ENCODE data around the gene YBX2.

DNA sequence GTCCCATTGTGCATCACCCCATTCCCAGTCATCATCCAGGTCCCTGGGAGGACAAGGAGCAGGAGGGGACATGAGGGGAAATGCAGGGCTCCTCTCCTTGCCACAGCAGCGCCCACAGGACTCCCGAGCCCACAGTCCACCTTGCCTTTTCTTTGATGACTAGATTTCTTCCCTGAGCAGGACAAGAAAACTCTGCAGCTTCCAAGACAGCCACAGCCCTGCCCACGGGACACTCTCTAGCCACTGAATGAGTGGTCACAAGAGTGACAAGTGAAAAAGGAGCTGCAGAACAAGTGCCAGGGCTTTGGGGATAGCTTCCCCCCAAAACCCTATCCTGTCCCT, 30.0 kb upstream of the YBX2 start:
- TF ChIP-seq, protein P1, sequence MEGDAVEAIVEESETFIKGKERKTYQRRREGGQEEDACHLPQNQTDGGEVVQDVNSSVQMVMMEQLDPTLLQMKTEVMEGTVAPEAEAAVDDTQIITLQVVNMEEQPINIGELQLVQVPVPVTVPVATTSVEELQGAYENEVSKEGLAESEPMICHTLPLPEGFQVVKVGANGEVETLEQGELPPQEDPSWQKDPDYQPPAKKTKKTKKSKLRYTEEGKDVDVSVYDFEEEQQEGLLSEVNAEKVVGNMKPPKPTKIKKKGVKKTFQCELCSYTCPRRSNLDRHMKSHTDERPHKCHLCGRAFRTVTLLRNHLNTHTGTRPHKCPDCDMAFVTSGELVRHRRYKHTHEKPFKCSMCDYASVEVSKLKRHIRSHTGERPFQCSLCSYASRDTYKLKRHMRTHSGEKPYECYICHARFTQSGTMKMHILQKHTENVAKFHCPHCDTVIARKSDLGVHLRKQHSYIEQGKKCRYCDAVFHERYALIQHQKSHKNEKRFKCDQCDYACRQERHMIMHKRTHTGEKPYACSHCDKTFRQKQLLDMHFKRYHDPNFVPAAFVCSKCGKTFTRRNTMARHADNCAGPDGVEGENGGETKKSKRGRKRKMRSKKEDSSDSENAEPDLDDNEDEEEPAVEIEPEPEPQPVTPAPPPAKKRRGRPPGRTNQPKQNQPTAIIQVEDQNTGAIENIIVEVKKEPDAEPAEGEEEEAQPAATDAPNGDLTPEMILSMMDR (tag by site-specific recombination; IDR thresholded peaks at IDR 0.05): no peak; the same call in 1 of the 2 replicates
- TF ChIP-seq, protein P2, sequence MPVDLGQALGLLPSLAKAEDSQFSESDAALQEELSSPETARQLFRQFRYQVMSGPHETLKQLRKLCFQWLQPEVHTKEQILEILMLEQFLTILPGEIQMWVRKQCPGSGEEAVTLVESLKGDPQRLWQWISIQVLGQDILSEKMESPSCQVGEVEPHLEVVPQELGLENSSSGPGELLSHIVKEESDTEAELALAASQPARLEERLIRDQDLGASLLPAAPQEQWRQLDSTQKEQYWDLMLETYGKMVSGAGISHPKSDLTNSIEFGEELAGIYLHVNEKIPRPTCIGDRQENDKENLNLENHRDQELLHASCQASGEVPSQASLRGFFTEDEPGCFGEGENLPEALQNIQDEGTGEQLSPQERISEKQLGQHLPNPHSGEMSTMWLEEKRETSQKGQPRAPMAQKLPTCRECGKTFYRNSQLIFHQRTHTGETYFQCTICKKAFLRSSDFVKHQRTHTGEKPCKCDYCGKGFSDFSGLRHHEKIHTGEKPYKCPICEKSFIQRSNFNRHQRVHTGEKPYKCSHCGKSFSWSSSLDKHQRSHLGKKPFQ (tag by site-specific recombination; IDR thresholded peaks at IDR 0.05): no peak
- TF ChIP-seq, protein P3, sequence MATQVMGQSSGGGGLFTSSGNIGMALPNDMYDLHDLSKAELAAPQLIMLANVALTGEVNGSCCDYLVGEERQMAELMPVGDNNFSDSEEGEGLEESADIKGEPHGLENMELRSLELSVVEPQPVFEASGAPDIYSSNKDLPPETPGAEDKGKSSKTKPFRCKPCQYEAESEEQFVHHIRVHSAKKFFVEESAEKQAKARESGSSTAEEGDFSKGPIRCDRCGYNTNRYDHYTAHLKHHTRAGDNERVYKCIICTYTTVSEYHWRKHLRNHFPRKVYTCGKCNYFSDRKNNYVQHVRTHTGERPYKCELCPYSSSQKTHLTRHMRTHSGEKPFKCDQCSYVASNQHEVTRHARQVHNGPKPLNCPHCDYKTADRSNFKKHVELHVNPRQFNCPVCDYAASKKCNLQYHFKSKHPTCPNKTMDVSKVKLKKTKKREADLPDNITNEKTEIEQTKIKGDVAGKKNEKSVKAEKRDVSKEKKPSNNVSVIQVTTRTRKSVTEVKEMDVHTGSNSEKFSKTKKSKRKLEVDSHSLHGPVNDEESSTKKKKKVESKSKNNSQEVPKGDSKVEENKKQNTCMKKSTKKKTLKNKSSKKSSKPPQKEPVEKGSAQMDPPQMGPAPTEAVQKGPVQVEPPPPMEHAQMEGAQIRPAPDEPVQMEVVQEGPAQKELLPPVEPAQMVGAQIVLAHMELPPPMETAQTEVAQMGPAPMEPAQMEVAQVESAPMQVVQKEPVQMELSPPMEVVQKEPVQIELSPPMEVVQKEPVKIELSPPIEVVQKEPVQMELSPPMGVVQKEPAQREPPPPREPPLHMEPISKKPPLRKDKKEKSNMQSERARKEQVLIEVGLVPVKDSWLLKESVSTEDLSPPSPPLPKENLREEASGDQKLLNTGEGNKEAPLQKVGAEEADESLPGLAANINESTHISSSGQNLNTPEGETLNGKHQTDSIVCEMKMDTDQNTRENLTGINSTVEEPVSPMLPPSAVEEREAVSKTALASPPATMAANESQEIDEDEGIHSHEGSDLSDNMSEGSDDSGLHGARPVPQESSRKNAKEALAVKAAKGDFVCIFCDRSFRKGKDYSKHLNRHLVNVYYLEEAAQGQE (tag by site-specific recombination; IDR thresholded peaks at IDR 0.05): no peak
- no peak for TF ChIP-seq ZNF341 (tag by site-specific recombination; IDR thresholded peaks at IDR 0.05; ENCODE audit: low read depth)
- TF ChIP-seq ZNF624 (tag by site-specific recombination; IDR thresholded peaks at IDR 0.05): no peak
- no peak for TF ChIP-seq MYNN (tag by site-specific recombination; IDR thresholded peaks at IDR 0.05; ENCODE audit: borderline replicate concordance)
- TF ChIP-seq, protein P4, sequence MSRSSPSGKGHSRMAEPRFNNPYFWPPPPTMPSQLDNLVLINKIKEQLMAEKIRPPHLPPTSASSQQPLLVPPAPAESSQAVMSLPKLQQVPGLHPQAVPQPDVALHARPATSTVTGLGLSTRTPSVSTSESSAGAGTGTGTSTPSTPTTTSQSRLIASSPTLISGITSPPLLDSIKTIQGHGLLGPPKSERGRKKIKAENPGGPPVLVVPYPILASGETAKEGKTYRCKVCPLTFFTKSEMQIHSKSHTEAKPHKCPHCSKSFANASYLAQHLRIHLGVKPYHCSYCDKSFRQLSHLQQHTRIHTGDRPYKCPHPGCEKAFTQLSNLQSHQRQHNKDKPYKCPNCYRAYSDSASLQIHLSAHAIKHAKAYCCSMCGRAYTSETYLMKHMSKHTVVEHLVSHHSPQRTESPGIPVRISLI (tag by site-specific recombination; IDR thresholded peaks at IDR 0.05): no peak
- TF ChIP-seq ZNF660 (tag by site-specific recombination; IDR thresholded peaks at IDR 0.05): no peak
- TF ChIP-seq, protein P5, sequence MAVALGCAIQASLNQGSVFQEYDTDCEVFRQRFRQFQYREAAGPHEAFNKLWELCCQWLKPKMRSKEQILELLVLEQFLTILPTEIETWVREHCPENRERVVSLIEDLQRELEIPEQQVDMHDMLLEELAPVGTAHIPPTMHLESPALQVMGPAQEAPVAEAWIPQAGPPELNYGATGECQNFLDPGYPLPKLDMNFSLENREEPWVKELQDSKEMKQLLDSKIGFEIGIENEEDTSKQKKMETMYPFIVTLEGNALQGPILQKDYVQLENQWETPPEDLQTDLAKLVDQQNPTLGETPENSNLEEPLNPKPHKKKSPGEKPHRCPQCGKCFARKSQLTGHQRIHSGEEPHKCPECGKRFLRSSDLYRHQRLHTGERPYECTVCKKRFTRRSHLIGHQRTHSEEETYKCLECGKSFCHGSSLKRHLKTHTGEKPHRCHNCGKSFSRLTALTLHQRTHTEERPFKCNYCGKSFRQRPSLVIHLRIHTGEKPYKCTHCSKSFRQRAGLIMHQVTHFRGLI (tag by site-specific recombination; IDR thresholded peaks at IDR 0.05): no peak
- TF ChIP-seq ZNF302 (tag by site-specific recombination; IDR thresholded peaks at IDR 0.05; ENCODE audit: low read depth): no peak
- TF ChIP-seq, protein P6, sequence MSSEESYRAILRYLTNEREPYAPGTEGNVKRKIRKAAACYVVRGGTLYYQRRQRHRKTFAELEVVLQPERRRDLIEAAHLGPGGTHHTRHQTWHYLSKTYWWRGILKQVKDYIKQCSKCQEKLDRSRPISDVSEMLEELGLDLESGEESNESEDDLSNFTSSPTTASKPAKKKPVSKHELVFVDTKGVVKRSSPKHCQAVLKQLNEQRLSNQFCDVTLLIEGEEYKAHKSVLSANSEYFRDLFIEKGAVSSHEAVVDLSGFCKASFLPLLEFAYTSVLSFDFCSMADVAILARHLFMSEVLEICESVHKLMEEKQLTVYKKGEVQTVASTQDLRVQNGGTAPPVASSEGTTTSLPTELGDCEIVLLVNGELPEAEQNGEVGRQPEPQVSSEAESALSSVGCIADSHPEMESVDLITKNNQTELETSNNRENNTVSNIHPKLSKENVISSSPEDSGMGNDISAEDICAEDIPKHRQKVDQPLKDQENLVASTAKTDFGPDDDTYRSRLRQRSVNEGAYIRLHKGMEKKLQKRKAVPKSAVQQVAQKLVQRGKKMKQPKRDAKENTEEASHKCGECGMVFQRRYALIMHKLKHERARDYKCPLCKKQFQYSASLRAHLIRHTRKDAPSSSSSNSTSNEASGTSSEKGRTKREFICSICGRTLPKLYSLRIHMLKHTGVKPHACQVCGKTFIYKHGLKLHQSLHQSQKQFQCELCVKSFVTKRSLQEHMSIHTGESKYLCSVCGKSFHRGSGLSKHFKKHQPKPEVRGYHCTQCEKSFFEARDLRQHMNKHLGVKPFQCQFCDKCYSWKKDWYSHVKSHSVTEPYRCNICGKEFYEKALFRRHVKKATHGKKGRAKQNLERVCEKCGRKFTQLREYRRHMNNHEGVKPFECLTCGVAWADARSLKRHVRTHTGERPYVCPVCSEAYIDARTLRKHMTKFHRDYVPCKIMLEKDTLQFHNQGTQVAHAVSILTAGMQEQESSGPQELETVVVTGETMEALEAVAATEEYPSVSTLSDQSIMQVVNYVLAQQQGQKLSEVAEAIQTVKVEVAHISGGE (tag by site-specific recombination; conservative IDR thresholded peaks at IDR 0.05; ENCODE audit: low read depth): no peak

Measured in HEK293 (cell line).